Hepatic stellate cell (primary cell): ENCODE measurements around the gene FAM237A.

ENCODE experiments used
- DNase-seq: peaks from one replicate; pipeline ENCODE4 v3.0.0; 2011; ENCODE audit warnings: low spot score

FAM237A gene

GRCh38 chr2:206642075-206643025 is at the start of gene FAM237A:
Gene FAM237A (plus strand): TSS chr2:206642487. CDS start chr2:206644237, 1,750 bp downstream.
- DNase-seq: peak; percentile 36

- no peak for DNase-seq
Observed at GRCh38 chr2:206597717-206598218, 44.5 kb upstream of the FAM237A start.

DNA sequence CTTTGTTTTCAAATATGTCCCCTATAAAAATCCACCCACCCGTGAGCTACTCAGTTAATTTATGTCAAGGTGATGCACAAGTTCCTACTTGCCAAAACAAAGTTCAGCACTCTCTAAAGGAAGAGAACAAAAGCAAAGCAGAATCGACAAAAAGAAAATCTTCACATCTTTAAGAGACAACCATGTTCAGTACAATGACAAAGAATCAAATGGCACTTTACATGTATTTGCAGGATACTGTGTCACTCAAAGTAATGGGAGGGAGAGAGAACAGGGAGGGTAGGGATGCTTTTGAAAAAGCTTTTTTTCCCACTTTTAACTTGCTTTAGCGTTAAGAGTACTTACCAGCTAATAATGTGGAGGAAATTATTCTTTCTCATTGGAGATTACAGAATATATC is 39.0 kb upstream of the FAM237A start:
- no peak for DNase-seq

GRCh38 chr2:206610451-206610850 is 31.8 kb upstream of the FAM237A start:
- DNase-seq: no peak

- no peak for DNase-seq
Observed at GRCh38 chr2:206611191-206611590, 31.1 kb upstream of the FAM237A start.

GRCh38 chr2:206611736-206612135 is 30.6 kb upstream of the FAM237A start:
- DNase-seq: no peak

DNA sequence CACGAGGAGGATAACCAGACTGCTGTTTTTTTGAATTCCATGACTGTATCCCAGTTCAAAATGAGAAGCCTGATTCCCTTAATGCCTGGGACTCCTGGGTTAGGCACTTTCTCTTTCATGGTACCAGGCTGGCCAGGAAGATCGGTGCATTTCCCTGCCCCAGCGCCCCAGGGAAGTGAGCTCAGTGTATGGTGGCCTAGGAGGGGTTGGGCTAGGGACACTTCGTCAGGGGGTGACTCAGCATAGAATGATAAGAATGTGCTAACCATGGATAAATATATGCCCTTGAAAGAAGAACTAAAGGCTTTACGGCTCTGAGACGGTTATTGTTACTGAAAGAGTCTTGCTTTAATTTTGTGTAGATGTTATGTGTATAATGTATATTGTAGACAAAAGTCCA is 27.5 kb upstream of the FAM237A start:
- no peak for DNase-seq

GRCh38 chr2:206615417-206616089 is 26.7 kb upstream of the FAM237A start:
- DNase-seq: no peak

- no peak for DNase-seq
Observed at GRCh38 chr2:206616151-206616550, 26.1 kb upstream of the FAM237A start.

- DNase-seq: no peak
Observed at GRCh38 chr2:206619011-206619410, 23.3 kb upstream of the FAM237A start.

- no peak for DNase-seq
Observed at GRCh38 chr2:206626108-206626507, 16.2 kb upstream of the FAM237A start.

DNA sequence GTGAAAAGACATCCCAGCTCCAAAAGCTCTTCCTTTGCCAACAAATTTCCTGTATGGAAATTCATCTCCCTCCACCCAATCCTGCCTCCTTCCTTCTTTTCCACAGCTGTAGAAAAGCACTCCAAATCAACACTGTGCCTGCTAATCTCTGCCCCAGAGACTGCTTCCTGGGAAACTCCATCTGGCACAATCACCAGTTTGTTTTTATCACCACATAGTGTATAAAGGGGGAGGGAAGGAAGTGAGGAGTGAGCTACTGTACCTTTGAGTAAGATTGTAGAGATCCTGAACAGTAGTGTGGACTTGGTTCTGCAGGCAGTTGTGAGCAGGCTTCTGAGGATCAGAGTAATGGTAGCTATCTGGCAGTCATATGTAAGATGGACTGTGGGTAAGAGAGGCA is 14.7 kb upstream of the FAM237A start:
- DNase-seq: no peak

GRCh38 chr2:206631340-206631739 is 10.9 kb upstream of the FAM237A start:
- DNase-seq: no peak

- DNase-seq: no peak
Observed at GRCh38 chr2:206635015-206635414, 7.3 kb upstream of the FAM237A start.

- DNase-seq: no peak
Observed at GRCh38 chr2:206639636-206640035, 2.7 kb upstream of the FAM237A start.

DNA sequence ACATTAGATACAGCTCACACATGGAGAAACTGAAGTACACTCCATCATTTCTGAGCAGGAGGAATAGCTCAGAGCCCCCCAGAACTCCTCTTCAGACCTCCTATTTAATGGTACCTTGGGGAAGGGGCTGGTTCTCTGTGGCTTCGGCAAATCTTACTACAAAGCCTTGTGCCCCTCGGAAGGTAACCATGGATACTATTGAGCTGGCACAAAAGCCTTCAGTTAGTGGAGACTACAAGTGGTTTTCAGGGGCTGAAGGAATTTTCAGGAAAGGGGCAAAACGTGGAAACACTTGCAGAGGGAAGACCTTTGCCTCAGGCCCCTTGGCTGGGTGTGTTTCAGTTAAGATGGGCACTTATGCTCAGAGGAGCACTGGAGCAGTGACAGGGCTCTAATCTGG is 1.1 kb upstream of the FAM237A start:
- DNase-seq: no peak

DNA sequence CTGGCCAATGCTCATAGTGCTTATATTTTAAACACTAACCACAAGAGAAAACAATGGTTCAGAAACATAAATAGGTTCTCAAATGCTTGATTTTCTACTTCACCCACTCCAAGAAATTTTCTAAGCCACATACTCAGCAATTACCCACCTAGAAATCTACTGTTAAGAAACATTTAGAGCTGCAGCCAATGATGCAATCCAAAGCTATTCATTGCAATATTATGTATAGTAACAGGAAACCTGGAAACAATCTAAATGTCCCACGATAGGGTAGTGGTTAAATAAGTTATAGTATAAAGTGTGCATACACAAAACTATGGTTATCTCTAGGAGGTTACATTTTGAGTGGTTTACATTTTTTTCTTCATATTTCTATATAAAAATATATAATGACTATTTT is 5.7 kb downstream of the FAM237A start:
- no peak for DNase-seq

- no peak for DNase-seq
Observed at GRCh38 chr2:206657087-206657486, 14.8 kb downstream of the FAM237A start.

DNA sequence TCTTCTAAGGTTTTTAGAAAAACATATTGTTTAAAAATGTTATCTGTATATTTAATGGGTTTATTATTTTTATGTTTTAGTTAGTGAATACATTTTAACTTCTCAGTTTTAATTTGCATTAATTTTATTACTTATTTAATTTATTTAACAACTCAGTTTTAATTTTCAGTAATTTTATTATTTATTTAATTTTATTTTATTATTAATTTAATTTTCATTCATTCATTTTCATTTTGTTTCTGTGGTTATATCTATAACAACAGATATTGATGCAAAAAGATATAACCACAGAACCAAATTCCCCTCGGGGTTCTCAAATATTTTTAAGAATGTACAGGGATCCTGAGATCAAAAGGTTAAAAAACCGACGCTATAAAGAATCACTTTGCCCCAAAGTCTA is 23.0 kb downstream of the FAM237A start:
- no peak for DNase-seq

DNA sequence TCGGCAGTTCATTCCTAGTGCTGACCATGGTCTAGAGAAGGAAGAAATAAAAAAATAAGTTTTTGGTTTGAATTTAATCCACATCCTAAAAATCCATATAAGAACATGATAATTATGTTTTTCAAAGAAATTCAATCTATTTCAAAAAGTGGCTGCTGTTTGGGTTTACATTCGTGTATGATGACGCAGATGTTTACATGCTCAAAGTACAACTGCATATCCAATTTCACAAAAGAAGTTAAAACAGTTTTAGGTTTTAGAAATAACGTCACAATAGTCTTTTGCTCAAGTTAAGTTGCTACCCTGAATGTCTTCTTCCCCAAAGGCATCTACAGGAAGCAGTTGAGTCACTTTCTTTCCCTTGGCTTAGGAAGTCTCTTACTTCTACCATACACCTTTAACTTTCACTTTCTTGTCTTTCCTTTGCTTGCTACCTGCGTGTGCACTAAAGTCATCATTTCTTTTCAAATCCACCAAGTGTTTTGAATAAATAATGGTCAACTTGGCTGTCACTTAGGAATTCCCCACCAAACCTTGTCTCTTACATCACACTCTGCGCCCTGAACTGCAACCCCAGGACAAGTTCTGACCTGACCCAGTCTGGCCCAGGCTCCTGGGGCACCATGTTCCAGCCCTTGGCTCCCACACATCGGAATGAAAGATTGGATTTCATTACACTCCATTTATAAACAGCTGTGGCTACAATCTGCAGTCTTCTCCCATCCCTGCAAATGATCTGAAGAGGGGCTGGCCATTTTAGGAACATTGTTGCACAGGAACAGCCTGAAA is 28.4 kb downstream of the FAM237A start:
- no peak for DNase-seq

DNA sequence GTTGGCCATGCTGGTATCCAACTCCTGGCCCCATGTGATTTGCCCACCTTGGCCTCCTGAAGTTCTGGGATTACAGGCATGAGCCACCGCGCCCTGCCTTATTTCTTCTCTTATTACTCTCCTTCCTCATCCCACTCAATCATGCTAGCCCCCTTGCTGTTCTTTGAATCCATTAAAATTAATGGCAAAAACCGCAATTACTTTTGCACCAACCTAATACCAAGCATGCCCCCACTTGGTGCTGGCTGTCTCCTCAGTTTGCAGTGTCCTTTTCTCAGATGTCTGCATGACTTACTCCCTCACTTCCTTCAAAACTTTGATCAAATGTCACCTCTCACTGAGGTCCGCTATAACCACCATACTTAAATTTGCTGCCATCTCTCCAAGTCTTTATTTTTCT is 41.3 kb downstream of the FAM237A start:
- DNase-seq: no peak

GRCh38 chr2:206688453-206688852 is 46.2 kb downstream of the FAM237A start:
- DNase-seq: no peak
